Neutrophil (primary cell): ENCODE measurements around the gene FAM240B.

ENCODE experiments used
- H3K27ac ChIP-seq: fragments of 200-600 bp; sonication (generic); 2 replicates; pipeline ENCODE4 v1.5.1; 2016; ENCODE audit warnings: mild to moderate bottlenecking, moderate library complexity
- H3K27me3 ChIP-seq: fragments of 200-600 bp; sonication (generic); 2 replicates; pipeline ENCODE4 v1.6.0; 2016; ENCODE audit warnings: mild to moderate bottlenecking
- H3K36me3 ChIP-seq: fragments of 200-600 bp; sonication (generic); 2 replicates; pipeline ENCODE4 v1.5.1; 2017
- H3K4me1 ChIP-seq, 2 experiments: fragments of 200-600 bp in 1 of 2; sonication (generic) in 1 of 2; 1 replicate in 1 of 2; 2 replicates in 1 of 2; pipeline versions ENCODE4 v1.5.1 to v1.6.1; 2013 to 2016; ENCODE audit warnings: low read depth in 1 of 2, low read length in 1 of 2, mild to moderate bottlenecking in 1 of 2, moderate library complexity in 1 of 2; ENCODE audit not compliant: control insufficient read depth in 1 of 2, insufficient read depth in 1 of 2
- H3K4me3 ChIP-seq, 2 experiments: fragments of 200-600 bp in 1 of 2; sonication (generic) in 1 of 2; 1 replicate in 1 of 2; 2 replicates in 1 of 2; pipeline ENCODE4 v1.5.1; 2013 to 2016; ENCODE audit warnings: low read depth in 1 of 2, low read length in 1 of 2, mild to moderate bottlenecking in 1 of 2, moderate library complexity in 1 of 2
- H3K9me3 ChIP-seq: fragments of 200-600 bp; sonication (generic); 2 replicates; pipeline ENCODE4 v1.5.1; 2016
- CTCF ChIP-seq: fragments of 200-600 bp; sonication (generic); IDR thresholded peaks from 2 replicates; pipeline ENCODE4 v1.5.1; 2016; ENCODE audit warnings: antibody characterized with exemption

The FAM240B gene

GRCh38 chr9:38671372-38671731 is 48.6 kb downstream of the FAM240B start:
- Histone ChIP-seq H3K4me3 (no peak overlapping the region), H3K27ac (no peak overlapping the region), H3K27me3 (no peaks in the 10 kb centered on the region), H3K36me3 (no peaks in the 10 kb centered on the region), H3K4me1 (peaks cover 5% of the 10 kb centered on the region in 2 experiments), H3K9me3 (no peaks in the 10 kb centered on the region)
- no peak for TF ChIP-seq CTCF

GRCh38 chr9:38670542-38671371 is 49.2 kb downstream of the FAM240B start:
- Histone ChIP-seq H3K4me1 (peaks cover 5% of the 10 kb centered on the region in 2 experiments), H3K27me3 (no peaks in the 10 kb centered on the region), H3K9me3 (no peaks in the 10 kb centered on the region), H3K4me3 (no peak overlapping the region), H3K36me3 (no peaks in the 10 kb centered on the region), H3K27ac (no peak overlapping the region)
- no peak for TF ChIP-seq CTCF

GRCh38 chr9:38668791-38669466 is 51.0 kb downstream of the FAM240B start:
- Histone ChIP-seq H3K9me3 (no peaks in the 10 kb centered on the region), H3K27me3 (peaks cover 6% of the 10 kb centered on the region), H3K27ac (no peak overlapping the region), H3K4me3 (no peak overlapping the region), H3K4me1 (peaks cover 5% of the 10 kb centered on the region in 2 experiments), H3K36me3 (no peaks in the 10 kb centered on the region)
- TF ChIP-seq CTCF, result no peak

- H3K27ac ChIP-seq, result no peak overlapping the region
- H3K36me3 ChIP-seq, result no peaks in the 10 kb centered on the region
- no peak overlapping the region for H3K4me3 ChIP-seq
- H3K4me1 ChIP-seq, result no peaks in the 10 kb centered on the region
- H3K9me3 ChIP-seq, result no peaks in the 10 kb centered on the region
- peaks cover 42% of the 10 kb centered on the region for H3K27me3 ChIP-seq
- no peak for TF ChIP-seq CTCF
Observed at GRCh38 chr9:38662763-38663593, 57.0 kb downstream of the FAM240B start.

GRCh38 chr9:38659538-38659937 is 60.4 kb downstream of the FAM240B start:
- Histone ChIP-seq H3K4me3 (no peak overlapping the region), H3K27ac (no peak overlapping the region), H3K4me1 (no peaks in the 10 kb centered on the region), H3K9me3 (no peaks in the 10 kb centered on the region), H3K27me3 (peaks cover 76% of the 10 kb centered on the region), H3K36me3 (no peaks in the 10 kb centered on the region)
- no peak for TF ChIP-seq CTCF
